Islet precursor cell (in vitro differentiated cells): ENCODE measurements around the gene SYTL1.

Source experiments
- DNase-seq: peaks from one replicate; pipeline ENCODE4 v3.0.0-alpha.2; 2018

Gene SYTL1, protein sequence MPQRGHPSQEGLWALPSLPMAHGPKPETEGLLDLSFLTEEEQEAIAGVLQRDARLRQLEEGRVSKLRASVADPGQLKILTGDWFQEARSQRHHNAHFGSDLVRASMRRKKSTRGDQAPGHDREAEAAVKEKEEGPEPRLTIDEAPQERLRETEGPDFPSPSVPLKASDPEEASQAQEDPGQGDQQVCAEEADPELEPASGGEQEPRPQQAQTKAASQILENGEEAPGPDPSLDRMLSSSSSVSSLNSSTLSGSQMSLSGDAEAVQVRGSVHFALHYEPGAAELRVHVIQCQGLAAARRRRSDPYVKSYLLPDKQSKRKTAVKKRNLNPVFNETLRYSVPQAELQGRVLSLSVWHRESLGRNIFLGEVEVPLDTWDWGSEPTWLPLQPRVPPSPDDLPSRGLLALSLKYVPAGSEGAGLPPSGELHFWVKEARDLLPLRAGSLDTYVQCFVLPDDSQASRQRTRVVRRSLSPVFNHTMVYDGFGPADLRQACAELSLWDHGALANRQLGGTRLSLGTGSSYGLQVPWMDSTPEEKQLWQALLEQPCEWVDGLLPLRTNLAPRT

GRCh38 chr1:27341525-27342252, at the start of gene SYTL1:
TSS of gene SYTL1 (plus strand) at chr1:27342022. CDS start at chr1:27345335, 3,313 bp downstream.
- DNase-seq, result peak; percentile 92

GRCh38 chr1:27292106-27292505, 49.7 kb upstream of the SYTL1 start:
- no peak for DNase-seq

- peak; percentile 33 for DNase-seq
These were observed 47.9 kb upstream of the SYTL1 start for GRCh38 chr1:27293915-27294314.

- DNase-seq, result peak; percentile 80
These were observed 45.0 kb upstream of the SYTL1 start for GRCh38 chr1:27296773-27297291.

DNA sequence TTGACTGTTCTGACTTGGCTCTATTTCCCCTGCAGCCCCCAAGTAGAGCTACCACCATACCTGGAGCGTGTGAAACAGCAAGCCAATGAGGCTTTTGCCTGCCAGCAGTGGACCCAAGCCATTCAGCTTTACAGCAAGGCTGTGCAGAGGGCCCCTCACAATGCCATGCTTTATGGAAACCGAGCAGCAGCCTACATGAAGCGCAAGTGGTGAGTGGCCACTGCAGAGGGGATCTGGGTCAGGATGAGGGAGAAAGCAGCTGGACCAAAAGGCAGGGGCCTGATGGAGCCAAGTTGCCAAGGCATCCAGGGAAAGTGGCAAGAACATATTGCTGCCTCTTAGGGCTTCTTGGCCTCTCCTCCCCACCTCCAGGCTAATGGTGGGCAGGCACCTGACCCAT, 43.9 kb upstream of the SYTL1 start:
- peak; percentile 37 for DNase-seq

DNA sequence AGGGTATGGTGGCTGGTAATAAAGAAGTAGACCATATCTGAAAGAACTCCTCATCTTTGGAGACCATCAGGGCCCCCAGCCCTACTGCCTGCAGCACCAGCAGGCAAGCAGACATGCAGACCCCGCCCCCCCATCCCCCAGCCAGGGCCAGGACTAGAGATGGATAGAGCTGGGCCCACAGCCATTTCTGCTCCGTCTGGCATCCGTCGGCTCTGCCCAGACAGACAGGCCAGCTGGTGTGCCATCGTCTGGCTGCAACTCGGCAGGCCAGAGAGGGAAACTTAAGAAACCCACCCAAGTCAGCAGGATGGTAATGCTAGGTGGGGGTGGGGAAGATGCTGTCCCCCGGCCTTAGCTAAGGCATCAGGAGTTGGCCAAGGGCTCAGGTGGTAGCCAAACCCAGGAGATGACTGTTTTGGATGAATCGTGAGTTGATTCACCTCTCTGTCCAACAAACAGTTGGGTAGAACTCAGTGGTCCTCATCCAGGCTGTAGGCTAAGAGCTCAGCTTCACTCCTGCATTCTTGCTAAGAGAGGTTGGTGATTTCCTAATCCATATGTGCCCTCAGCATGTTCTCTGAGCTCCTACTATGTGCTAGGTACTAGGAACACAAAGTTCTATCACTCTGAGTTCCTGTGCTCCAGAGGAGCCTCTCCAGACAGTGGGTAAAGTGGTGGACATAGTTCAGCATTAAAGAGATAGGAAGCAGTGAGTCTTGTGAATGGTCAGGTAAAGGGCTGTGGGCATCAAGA, 43.0 kb upstream of the SYTL1 start:
- peak; percentile 59 for DNase-seq

DNA sequence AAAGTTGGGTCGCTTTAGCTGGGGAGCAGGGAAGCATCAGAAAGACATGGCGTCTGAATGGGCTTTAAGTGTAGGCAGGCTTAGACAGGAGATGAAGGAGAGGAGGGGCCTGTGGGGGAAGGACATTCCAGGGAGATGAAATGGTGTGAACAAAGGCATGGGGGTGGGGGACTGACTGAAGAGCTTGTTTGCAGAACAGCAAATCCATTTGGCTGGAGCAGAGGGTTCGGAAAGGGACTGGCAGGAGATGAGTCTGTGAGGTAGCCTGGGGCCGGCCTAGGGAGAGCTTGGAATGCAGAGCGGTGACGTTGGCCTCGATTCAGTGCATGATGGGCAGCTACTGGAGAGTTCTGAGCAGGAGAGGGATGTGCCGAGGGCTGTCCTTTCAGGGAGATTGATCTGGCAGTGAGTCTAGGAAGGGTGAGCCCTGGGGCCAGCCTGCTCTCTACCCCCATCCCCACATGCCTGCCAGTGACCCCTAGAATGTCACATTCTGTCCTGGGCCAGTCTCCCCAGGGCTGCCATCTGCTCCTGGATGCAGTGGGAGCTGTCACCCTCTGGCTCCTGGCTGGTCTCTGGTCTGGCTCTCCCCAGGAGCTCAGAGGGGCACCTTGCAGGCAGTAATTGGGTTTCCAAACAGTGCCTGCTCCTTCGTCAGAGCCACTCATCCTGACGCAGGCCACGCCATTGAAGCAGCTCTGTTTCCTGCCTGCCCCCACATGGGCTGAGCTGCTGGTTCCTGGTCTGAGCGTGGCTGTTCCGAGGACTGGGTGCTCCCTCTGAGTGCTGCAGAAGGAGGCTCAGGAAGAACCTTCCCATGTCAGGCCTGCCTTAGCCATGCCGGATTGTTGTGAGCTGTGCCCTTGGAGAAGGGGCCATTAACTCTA, 42.2 kb upstream of the SYTL1 start:
- DNase-seq, result peak; percentile 100

DNA sequence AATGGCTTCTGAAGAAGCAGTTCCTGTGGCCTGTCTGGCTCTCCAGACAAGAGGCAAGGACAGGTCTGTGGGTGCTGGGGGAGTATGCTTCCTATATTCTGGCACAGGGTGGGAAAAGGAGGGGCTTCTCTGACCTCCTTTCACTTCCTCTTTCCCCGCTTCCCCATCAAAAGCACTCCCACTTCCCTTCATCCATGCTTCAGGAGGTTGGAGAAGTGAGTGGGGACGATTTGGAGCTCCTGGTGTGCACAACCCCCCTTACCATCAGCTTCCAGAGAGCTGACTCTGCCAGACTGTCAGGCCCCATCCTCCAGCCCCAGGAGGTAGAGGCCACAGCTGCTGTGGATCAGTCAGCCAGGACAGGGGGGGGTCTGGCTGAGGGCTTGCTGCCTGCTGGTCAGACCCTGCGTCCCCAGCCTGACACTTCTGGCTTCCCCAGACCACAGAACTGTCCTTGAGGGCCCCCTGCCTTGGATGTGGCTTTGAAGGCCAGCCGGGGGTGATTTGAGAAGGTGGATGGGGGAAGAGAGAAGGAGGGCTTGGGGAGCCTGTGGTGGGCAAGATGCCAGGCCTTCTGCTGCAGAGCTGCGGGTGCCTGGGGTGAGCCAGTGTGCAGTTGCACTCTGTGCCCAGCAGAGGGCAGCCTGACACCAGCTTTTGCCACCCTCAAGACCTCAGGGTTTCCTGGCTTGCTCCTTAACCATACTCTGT, 41.3 kb upstream of the SYTL1 start:
- DNase-seq, result peak; percentile 91

- DNase-seq, result no peak
These were observed 40.8 kb upstream of the SYTL1 start for GRCh38 chr1:27301052-27301422.

- DNase-seq, result no peak
These were observed 40.1 kb upstream of the SYTL1 start for GRCh38 chr1:27301582-27302199.

DNA sequence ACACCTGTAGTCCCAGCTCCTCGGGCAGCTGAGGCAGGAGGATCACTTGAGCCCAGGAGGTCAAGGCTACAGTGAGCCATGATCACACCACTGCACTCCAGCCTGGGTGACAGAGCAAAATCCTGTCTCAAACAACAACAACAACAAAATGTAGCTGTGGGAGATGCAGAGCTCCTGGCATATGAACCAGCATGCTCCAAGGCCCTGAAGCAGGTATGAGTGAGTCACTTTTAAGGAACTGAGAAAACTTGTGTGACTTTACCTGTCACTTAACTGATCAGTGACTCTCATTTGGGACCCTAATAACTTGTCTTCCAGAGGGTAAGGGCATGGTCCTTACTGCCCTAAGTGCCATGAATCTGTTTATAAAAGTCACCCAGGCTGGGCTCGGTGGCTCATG, 39.2 kb upstream of the SYTL1 start:
- no peak for DNase-seq

DNA sequence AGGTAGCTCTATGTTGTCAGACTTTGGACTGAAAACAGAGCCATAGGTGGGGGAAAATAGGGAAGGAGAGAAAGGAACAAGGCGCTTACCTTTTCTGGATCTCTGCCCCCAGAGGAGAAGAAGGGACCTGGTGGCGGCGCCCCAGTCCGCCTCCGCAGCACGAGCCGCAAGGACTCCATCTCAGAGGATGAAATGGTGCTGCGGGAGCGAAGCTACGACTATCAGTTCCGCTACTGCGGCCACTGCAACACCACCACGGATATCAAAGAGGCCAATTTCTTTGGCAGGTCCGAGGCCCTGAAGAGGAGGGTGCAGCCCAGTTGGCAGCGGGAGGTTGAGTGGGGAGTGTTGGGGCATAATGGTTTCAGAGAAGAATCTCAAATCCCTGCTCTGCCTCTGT, 38.3 kb upstream of the SYTL1 start:
- no peak for DNase-seq

DNA sequence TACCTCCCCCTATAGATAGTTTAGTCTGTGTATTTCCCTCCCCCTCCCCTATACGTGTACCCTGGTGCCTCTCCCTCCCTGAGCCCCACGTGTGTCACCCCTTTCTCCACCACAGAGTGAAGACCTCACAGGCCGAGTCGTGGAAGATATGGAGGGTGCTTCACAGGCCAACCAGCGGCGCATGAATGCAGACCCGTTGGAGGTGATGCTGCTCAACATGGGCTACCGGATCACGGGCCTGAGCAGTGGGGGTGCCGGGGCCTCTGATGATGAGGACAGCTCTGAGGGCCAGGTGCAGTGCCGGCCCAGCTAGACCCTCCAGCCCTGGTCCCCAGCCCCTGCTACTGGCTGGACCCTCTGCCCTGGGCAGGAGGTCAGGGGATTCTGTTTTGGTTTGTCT, 35.8 kb upstream of the SYTL1 start:
- DNase-seq, result no peak

- DNase-seq, result peak; percentile 82
These were observed 34.7 kb upstream of the SYTL1 start for GRCh38 chr1:27306892-27307761.

DNA sequence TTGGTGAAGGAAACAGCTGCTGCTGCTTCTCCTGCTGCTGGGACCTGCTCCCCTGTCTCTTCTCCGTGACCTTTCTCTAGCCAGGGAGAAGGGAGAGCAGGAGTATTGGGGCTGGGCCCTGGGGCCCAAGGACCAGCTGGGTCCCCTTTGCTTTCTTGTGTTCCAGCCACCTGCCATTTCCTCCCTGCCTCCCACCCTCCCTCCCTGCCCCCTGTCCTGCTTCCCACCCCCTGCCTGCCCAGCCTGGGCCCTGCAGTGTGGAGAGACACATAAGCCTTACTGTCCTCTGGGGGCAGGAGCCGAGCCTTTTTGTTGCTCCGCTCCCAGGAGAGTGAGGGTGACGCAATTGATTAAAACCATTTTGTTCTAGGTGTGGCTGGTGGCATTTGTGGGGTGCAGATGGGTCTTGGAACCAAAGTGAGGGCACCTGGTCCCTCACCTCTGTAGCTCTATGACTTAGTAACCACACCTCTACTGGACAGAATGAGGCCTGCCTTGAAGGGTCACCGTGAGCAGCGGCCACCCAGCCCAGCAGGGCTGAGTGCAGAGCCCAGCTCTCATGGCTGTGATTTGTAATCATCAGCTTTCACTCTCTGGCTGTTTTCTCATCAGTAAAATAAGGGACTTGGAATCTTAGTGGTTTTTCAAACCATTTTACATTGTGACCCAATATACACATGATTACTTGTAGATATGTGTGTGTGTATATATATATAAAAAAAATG, 33.8 kb upstream of the SYTL1 start:
- no peak for DNase-seq

GRCh38 chr1:27314169-27314568, 27.7 kb upstream of the SYTL1 start:
- DNase-seq, result no peak

DNA sequence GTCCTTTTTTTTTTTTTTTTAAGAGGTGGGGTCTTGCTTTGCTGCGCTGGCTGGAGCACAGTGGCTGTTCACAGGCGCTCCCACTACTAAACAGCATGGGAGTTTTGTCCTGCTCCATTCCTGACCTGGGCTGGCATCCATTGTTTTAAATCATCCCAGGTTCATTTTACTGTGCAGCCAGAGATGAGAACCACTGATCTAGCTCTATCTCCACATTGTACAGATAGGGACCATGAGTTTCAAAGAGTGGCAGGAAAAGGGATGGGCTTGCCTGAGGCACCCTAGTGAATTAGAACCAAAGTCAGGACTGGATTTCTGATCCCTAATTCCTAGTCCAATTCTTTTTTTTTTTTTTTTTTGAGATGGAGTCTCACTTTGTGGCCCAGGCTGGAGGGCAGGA, 27.1 kb upstream of the SYTL1 start:
- DNase-seq, result no peak

DNA sequence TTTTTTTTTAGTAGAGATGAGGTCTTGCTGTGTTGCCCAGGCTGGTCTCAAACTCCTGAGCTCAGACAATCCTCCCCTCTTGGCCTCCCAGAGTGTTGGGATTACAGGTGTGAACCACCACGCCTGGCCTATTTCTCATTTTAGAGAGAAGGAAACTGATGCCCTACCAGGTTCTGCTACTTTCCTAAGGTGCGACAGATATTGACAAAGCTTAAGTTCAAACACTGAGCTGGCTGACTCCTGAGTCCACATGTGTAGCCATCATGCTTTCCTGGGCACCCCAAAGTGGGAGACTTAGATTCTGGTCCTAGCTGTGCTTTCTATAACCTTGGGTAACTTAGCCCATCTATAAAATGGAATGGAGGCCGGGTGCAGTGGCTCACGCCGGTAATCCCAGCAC, 25.0 kb upstream of the SYTL1 start:
- no peak for DNase-seq

GRCh38 chr1:27318136-27318535, 23.7 kb upstream of the SYTL1 start:
- DNase-seq, result no peak
